Limb (tissue), 2 donors: ENCODE results near the gene ATG2A.

Experiments used
- DNase-seq, 2 donors: peaks; one replicate each; pipeline ENCODE4 v3.0.0-alpha.2; 2016; ENCODE audit errors: extremely low spot score in 2 of 2

ATG2A gene

DNA sequence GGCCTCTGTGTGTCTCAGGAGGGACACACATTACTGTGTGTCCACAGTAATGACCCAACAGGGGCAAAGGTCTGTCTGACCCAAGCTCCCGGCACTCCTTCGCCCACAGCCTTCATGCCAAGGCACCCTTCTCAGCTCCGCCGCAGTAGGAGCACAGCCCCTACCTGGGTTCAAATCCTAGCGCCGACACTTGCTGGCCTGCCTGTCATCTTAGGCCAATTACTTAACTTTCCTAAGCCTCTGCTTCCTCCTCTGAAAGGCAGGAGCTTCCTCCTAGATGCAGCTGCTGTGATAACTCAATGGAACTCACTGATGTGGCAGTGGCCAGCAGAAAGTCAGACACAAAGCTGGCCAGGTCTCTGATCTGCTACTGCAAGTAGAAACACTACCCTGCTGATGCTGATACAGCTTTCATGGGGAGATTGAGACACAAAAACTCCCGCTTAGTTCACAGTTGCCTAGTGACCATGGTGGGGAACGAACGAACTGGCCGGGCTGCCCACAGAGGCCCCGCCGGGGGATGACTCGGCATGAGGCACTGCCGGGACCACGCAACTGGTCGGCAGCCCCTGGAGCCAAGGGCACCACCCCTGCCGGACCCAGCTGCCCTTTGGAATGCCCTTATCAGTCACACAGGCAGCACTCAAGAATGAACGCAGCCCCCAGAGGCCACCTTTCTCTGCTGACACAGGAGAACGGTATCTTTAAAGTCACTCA, 46.7 kb downstream of the ATG2A start:
- no peak for DNase-seq

DNA sequence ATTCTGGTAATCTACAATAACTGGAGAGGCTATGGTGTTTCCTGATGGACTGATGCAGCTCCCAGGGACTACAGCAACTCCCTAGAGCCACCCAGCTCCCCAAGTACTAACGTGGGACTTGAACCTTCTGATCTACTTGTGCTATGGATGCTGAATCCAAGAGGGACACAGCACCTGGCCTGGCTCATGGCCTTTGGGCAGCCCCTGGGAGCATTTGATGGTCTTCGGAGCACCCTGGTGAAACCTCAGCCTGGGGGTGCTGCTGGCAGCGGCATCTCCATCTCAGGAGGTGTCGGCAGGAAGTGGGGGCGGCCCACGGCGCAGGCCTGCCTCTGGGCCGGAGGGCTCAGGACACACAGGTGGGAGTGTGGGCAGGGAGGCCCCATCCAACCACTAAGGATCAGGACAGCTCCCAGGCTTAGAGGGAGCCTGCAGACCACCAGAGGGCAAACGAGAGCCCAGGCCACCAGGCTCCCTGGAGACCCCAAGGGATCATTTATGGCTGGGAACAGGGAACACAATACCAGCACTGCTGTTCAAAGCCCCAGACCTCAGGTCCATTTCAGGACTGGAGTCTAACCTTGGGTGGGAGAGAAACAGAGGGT, 47.3 kb downstream of the ATG2A start:
- DNase-seq, result no peak

DNA sequence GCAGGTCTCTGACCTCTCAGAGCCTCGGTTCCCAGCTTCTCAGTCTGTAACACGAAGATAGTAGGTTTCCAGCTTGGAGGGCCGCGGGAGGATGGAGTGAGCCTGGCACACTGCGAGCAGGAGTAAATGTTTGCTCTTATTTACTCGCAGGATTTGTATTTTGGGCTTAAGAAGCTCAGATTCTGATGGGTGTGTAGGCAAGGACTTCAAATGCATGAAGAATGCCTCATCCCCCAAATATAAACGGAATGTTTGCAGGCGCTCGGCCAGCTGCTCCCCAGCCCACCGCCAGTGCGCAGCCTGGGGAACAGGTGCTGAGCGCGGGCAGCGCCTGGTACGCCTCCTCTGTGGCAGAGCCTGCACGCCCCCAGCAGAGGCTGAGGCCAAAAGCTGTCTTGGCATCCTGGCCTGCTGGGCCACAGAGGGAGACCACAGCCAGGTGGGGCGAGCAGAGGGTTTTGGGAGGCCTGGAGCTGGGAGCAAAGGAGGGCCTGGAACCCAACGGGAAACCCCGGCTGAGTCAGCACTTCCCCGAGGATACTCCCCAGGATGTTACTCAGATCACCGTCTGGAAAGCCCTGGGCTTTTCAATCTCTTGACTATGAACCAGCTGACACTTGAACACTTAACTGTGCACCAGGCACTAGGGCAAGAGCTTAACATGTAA, 48.0 kb downstream of the ATG2A start:
- DNase-seq, result peak in 1 of 2 donors; percentile 56

DNA sequence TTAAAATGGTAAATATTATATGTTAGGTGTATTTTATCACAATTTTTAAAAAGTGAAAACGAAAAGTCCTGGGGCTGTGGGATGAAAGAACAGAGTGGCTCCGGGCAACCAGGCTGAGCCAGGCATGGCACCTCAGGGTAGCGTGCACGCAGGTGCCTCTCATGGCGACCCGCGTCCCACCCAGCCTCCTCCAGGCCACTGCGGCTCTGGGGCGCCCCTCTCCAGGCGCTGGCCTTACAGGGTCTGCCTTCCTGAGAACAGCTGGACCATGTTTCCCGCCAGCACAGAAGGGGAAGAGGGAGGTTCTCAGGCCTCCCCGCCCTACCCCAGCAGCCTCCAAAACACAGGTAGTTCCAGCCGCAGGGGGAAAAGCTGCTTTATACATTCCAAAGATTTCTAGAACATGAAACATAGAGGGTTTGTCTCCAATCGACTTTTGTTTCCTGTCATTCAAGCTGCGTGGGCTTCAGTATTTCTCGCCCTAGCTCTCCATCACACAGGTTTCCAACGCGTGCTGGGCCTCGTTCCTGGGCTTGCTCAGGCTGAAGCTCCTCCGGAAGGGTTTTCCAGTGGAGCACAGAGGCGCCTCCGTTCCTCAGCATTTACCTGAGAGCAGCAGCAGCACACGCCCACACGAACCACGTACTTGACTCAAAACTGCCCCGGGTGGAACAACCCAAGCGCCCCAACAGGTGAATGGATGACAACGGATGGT, 49.1 kb downstream of the ATG2A start:
- no peak for DNase-seq

DNA sequence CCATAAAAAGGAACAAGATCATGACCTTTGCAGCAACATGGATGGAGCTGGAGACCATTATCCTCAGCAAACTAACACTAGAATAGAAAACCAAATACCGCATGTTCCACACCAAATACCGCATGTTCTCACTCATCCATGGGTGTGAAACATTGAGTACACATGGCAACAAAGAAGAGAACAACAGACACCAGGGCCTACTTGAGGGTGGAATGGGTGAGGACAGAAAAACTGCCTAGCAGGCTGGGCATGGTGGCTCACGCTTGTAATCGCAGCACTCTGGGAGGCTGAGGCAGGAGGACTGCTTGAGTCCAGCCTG, 50.9 kb downstream of the ATG2A start:
- DNase-seq, result no peak

DNA sequence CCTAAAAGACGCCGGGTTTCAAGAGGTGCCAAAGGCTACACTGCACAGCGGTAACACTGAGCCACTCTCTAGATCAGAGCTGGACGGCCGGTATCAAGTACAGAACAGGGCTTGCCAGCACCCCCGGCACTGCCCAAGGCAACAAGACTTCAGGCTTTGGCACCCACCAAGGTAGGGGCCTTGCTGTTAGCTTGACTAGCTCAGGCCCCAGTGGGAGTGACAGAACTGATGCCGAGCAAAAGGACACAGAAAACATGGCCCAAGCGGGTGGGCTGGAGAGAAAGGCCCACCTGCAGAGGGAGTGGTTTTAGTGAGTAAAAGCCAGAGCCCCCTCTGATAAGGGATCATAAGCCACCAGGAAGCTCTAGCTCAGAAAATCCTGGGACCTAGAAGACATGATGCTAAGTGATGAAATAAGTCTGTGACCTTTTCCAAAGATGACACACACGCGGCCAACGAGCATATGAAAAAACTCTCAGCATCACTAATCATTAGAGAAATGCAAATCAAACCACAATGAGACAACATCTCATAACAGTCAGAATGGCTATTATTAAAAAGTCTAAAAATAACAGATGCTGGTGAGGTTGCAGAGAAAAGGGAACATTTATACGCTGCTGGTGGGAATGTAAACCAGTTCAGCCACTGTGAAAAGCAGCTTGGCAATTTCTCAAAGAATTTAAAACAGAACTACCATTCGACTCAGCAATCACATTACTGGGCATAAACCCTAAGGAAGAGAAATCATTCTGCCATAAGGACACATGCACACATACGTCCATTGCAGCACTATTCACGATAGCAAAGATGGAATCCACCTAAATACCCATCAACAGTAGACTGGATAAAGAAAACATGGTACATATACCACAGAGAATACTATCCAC, 51.5 kb downstream of the ATG2A start:
- DNase-seq, result no peak

DNA sequence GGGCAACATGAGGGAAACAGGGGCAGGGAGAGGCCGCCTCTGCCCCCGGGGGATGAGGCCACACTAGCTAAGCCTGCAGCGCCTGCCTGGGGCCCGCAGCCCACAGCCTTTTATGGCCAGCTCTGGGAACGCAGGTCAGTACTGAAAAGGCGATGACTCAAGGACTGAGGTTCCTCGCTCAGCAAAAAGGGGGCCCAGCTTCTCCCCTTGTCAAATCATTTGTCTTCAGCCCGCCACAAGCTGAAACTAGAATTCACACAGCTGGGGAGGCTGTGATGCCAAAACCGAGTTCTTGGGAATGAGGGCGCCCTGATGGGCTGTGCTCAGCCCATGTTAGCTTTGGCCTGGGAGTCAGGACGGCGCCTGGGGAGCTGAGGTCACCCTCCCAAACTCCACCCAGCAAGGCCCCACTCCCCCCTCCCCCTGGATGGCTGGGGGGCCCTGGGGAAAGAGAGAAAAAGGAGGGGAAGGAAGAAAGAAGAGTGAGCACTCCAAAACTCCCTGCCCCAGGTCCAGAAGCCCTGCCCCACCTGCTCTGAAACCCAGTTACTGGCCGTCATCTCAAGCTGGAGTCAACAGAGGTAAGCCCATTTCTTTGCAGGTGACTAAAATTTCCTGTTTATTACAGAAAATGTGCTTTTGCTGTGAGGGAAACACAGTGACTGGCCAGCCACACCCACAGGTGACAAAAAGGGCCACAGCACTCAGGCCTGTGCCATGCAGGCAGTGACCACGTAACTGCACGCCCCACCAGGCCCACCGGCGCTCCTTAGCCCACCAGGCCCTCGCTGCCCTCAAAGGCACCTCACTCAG, 52.3 kb downstream of the ATG2A start:
- DNase-seq, result peak; percentile 56 to 69

DNA sequence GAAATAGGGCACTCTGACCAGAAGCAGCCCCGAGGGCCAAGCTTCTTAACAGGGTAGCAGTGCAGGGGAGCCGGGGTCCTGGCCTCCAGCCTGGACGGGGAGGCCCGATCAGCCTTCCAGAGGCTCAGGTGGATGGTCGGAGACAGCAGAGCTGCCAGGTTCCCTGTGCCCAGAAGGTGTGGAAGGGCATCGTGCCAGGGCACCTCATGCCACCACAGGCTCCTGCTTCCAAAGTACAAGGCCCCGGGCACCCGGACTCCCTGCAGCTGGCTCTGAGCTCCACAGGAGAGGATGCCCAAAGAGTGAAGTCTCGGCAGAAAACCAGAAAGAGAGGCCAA, 52.9 kb downstream of the ATG2A start:
- no peak for DNase-seq

DNA sequence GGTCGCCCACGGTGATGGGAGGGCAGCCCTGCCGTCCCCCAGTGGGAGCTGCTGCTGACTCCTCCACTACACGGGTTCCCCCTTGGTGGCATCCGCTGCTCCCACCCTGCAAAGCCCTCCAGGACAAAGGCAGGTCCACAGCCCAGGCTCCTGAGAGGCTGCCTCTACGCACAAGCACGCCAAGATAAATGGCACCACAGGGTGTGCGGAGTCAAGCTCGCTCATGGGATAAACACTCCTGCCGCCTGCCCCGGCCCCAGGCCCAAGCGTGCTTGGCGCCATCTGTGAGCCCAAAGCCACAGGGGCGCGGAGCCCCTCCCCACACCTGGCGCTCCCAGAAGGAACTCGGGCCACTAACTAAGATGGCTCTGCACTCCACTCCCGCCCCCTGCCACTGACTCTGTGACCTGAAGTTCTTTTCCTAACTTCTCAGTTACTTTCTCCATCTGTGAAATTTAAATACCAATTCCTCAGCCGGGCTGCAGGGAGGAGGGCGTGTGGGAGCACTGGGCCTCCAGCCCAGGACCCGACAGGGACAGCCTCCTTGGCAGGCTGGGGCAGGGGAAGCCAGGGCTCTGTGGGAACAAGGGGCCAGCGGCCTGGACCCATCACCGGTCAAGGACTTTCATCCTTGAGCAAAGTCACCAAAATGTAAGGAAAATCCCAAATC, 53.5 kb downstream of the ATG2A start:
- no peak for DNase-seq

DNA sequence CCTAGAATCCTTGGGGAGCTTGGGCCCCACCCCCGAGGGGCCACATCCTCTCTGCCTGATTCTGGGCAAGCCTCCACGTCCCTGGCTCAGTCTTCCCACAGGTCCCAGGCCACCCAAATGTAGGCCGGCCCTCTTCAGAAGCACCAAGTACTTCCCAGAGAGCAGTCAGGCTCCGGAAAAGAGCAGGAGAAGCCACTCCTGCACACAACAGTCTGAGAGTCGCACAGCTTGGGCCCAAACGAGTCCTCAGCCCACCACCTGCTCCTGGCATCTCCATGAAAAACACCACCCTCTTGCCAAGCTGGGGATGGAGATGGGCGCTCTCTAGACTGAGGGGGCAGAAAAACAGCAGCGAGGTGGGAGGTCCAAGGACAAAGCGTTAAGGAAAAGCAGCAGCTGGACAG, 54.0 kb downstream of the ATG2A start:
- no peak for DNase-seq

DNA sequence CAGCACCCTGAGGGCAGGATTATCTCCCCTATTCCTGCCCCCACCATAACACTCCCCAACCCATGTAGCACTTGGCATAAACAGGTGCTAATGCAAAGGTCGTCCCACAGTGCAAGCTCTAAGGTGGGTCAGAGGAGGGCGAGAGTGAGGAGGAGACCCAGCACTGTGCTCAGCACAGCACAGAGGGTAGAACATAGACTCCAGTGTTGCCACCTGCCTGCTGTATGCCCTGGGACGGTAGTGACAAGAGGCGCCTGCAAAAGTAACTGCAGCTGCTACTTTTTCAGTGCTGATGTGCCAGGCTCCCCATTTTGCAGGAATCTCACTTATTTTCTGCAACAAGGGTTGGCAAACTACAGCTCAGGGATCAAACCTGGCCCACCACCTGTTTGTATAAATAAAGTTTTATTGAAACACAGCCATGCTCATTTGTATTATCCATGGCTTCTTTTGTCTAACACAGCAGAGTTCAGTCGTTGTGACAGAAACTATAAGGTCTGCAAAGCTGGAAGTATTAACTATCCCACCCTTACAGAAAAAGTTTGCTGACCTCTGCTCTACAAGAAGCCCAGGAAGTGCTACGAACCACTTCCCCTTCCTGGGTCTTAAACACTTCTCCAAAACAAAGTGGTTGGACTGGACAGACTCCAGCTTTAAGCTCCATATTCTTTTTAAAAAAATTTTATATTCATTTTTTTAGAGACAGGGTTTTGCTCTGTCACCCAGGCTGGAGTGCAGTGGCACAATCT, 55.6 kb downstream of the ATG2A start:
- no peak for DNase-seq

DNA sequence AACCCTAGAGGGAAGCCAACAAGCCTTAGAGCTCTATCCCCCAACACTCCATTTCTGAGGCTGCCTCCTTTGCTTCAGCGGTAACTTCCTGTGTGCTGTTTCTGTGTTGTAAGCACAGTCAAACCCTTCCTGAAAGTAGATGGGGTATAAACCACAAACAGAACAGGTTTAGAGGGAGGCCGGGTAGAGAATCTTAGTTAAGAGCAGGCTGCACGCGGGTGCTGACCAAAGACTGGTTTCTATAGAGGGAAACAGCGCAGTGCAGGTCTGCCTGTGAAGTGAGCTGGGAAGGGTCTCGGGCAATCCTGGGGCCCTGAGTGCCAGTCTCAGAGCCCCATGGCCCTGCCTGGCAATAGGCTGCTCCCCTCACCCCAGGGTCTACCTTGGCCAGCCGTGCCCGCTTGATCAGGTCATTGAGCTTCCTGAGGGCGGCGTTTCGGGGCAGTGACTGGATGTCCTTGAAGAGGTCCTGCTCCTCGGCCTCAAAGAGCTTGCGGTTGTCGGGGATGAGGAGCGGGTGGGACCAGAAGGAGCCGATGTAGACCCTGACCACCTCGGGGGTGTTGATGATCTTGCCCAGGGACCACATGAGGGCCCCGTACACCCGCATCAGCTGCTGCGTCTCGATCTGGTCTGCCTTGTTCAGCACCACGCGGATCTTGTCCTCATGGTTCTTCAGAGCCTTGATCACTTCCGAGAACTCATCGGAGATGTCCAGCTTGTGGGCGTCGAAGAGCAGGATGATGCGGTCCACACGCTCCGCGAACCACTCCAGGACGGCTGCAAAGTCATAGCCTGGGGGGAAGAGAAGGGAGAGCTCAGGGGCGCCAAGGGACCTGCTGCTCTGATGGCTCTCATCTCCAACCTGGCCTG, 57.2 kb downstream of the ATG2A start:
- no peak for DNase-seq

DNA sequence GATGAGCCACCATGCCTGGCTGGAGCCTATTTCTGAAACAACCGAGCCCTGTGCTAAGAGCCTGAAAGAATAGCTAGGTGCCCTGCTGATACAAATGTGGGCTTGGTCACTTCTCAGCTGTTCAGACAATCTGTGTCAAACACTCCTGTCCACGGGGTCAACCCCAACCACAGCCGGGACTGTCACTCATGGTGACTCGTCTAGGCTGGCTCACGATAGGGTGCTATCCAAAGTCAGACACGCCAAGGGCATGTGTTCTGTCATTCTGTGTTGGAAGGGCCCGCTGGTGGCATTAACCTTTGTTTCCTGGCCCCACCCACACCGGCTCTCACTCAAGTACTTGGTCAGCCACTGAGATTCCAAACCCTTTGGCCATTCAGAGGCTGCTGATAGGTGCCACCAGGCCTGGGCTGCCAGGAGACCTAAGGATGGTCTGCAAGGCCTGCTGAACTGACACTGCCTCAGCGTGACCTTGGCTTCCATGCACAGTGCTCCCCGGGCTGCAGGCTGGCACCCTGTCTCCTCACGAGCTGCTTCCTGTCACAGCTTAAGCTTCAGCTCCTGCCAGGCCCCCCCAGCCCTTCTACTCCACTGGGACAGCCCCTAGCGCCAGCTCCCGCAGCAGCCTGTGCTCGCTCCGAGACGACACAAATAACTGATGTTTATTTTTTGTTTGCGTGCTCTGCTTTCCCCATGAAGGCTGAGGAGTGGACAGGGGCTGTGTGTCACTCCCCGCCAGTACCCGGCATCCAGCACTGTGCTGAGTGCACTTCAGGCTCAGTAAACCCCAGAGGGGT, 58.3 kb downstream of the ATG2A start:
- no peak for DNase-seq

DNA sequence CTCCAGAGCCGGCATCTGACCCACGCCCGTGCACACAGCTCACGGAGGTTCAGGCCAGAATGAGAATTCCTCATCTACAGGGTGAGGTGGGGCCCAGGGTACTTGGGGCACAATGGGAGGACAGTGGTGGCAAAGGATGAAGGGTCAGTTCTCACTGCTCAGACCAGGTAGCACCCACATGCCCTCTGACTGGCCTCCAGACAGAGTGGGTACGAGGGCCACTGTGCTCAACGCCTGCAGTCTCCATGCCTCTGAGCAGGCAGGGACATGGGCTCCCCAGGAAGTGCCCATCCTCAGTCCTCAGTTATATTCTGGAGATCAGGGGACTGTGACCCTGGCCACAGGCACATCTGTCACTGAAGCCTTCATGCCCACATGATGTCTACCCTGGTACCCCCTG, 59.5 kb downstream of the ATG2A start:
- no peak for DNase-seq

DNA sequence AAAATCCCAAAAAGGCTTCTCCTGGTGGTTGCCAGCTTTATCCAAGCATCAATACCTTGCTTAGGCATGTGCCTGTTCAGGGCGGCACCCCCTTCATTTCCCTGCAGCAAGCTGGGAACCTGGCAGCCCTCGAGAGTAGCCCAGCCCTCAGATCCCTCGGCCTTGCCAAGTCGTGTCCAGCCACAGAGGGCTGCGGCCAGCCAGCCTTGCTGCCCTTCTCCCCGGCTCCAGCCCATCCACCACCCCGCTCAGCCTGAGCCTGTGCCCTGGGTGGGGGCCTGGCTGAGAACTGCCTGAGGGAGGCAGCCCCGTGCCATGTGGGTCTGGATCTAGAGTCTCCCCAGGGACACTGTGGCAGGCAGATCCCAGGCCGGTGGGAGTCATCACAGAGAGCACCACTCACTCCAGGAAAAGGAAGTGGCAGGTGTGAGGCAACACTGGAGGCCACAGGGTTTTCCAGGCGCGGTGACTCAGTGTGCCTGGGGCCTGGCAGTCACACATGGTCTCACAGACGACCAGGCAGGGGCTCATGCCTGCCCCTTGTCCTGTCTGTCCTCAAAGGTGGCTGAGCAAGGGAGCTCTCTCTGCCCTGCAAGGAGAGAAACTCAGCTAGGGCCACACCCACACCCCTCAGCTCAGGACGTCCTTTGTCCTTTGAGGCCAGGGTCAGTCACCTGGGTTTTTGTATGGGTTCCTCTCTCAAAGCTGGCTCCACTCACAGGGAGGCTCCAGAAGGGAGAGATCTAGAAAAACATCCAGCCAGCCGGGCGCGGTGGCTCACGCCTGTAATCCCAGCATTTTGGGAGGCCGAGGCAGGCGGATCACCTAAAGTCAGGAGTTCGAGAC, 60.4 kb downstream of the ATG2A start:
- no peak for DNase-seq

DNA sequence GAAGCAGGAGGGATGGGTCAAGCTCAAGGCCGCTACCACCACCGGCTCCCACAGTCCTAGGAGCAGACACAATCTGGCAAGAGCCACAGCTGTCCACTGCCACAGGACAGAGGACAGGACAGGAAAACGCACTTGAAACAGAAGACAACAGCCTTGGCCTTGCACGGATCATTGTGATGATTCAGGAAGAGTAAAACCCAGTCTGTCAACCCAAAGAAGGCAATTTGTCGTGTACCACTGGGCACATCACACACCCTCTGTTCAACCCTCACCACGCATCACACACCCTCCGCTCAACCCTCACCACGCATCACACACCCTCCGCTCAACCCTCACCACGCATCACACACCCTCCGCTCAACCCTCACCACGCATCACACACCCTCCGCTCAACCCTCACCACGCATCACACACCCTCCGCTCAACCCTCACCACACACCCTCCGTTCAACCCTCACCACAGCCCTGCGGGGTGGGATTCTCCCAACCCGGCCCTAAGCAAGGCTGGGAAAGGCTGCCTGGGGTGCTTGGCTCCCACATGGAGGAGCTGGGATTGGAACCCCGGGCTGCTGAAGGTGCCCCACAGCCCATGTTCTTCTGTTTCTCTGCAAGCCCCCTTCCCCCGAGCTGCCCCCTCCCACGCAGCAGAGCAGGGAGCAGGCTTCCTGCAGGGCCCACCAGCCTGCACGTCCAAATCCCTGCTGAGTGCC, 61.3 kb downstream of the ATG2A start:
- no peak for DNase-seq
